ENCODE measurements around the gene TAS2R9. TPM values are rescaled to one million over a fixed set of nuclear protein-coding genes. Genes with fewer than 3 reads are reported as not detected.

Gene TAS2R9
- total RNA-seq, 1 experiment from 2014 or later: not detected

DNA sequence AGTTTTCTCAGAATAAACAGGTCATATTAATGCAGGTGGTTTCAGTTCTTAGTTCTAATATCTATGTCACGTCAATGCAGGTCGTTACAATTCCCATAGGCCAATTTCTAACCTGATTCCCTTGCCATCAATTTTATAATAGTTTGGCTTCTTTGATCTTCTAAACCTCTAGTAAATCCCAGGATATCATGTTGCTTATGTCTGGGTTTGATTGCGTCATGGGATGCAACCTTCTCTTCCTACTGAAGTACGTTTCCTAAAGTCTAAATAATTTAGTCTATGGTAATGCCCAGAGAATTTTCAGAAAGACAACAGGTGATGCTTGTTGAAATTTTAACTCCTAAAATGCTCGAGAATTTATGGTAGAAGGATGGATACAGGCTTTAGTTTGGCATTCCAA is 26.7 kb downstream of the TAS2R9 start:
- Histone ChIP-seq H4K20me1 (ENCODE audit: insufficient read depth) (no peaks in the 10 kb centered on the region), H3K36me3 (ENCODE audit: control insufficient read depth in 1 of 2, insufficient read depth in 2 of 2, low read length in 2 of 2) (no peaks in the 10 kb centered on the region), H2AFZ (ENCODE audit: low read depth, low read length, poor library complexity, severe bottlenecking) (no peak overlapping the region), H3K4me3 (replicated peaks in 1 of 2; ENCODE audit: low read depth in 1 of 2, low read length in 2 of 2) (no peak overlapping the region), H3K4me2 (ENCODE audit: low read length) (no peak overlapping the region), H3K9ac (ENCODE audit: low read length) (no peak overlapping the region), H3K9me2 (ENCODE audit: insufficient read depth) (no peaks in the 10 kb centered on the region), H3K79me2 (ENCODE audit: insufficient read depth, low read length) (no peaks in the 10 kb centered on the region), H3K4me1 (ENCODE audit: control insufficient read depth in 1 of 2, insufficient read depth in 2 of 2, low read length in 2 of 2) (no peaks in the 10 kb centered on the region), H3K27me3 (ENCODE audit: insufficient read depth, low read length) (no peaks in the 10 kb centered on the region), H3K9me3 (ENCODE audit: control insufficient read depth in 1 of 2, insufficient read depth in 1 of 2, low read depth in 1 of 2, low read length in 2 of 2) (no peaks in the 10 kb centered on the region), H3K27ac (ENCODE audit: low read depth, low read length) (no peak overlapping the region)
- intact Hi-C loops (cut with micrococcal nuclease): no loop called here
- RAD21 ChIA-PET (ENCODE audit: low non-redundant PET in 1 of 2, low total read pairs in 2 of 2, uncharacterized antibody in 2 of 2, unreplicated experiment in 2 of 2): no interaction called here
- CTCF ChIA-PET: no interaction called here
- no peak for DNase-seq (ENCODE audit: low read depth, low spot score)
- TF ChIP-seq FOSL1 (IDR thresholded peaks at IDR 0.05; ENCODE audit: low read depth): no peak
- TF ChIP-seq CEBPB (IDR thresholded peaks at IDR 0.05; ENCODE audit: low read depth): no peak
- TF ChIP-seq EZH2 (IDR thresholded peaks at IDR 0.05): no peak
- TF ChIP-seq, protein P1, sequence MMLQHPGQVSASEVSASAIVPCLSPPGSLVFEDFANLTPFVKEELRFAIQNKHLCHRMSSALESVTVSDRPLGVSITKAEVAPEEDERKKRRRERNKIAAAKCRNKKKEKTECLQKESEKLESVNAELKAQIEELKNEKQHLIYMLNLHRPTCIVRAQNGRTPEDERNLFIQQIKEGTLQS (IDR thresholded peaks at IDR 0.05): no peak
- TF ChIP-seq MAX (IDR thresholded peaks at IDR 0.05): no peak
- no peak for TF ChIP-seq ELF1 (IDR thresholded peaks at IDR 0.05; ENCODE audit: borderline replicate concordance, low read depth)
- TF ChIP-seq, protein P2, sequence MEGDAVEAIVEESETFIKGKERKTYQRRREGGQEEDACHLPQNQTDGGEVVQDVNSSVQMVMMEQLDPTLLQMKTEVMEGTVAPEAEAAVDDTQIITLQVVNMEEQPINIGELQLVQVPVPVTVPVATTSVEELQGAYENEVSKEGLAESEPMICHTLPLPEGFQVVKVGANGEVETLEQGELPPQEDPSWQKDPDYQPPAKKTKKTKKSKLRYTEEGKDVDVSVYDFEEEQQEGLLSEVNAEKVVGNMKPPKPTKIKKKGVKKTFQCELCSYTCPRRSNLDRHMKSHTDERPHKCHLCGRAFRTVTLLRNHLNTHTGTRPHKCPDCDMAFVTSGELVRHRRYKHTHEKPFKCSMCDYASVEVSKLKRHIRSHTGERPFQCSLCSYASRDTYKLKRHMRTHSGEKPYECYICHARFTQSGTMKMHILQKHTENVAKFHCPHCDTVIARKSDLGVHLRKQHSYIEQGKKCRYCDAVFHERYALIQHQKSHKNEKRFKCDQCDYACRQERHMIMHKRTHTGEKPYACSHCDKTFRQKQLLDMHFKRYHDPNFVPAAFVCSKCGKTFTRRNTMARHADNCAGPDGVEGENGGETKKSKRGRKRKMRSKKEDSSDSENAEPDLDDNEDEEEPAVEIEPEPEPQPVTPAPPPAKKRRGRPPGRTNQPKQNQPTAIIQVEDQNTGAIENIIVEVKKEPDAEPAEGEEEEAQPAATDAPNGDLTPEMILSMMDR (IDR thresholded peaks at IDR 0.05 in 2 of 3, conservative IDR thresholded peaks at IDR 0.05 in 1 of 3; ENCODE audit: borderline replicate concordance in 1 of 3, insufficient read depth in 1 of 3, low read depth in 2 of 3, low read length in 2 of 3): no peak
- ATAC-seq: no peak
- no TSS peak for BruUV-seq (replicated peaks)
- POLR2A ChIA-PET: no interaction called here

GRCh38 chr12:10779103-10779502 is 30.9 kb downstream of the TAS2R9 start:
- Histone ChIP-seq H3K79me2 (ENCODE audit: insufficient read depth, low read length) (no peaks in the 10 kb centered on the region), H3K36me3 (ENCODE audit: control insufficient read depth in 1 of 2, insufficient read depth in 2 of 2, low read length in 2 of 2) (no peaks in the 10 kb centered on the region), H3K4me1 (ENCODE audit: control insufficient read depth in 1 of 2, insufficient read depth in 2 of 2, low read length in 2 of 2) (no peaks in the 10 kb centered on the region), H3K9ac (ENCODE audit: low read length) (no peak overlapping the region), H3K27me3 (ENCODE audit: insufficient read depth, low read length) (peaks cover 5% of the 10 kb centered on the region; the same call in 1 of the 2 replicates), H3K9me3 (ENCODE audit: control insufficient read depth in 1 of 2, insufficient read depth in 1 of 2, low read depth in 1 of 2, low read length in 2 of 2) (no peaks in the 10 kb centered on the region), H4K20me1 (ENCODE audit: insufficient read depth) (no peaks in the 10 kb centered on the region), H3K4me2 (ENCODE audit: low read length) (no peak overlapping the region), H2AFZ (ENCODE audit: low read depth, low read length, poor library complexity, severe bottlenecking) (no peak overlapping the region), H3K9me2 (ENCODE audit: insufficient read depth) (no peaks in the 10 kb centered on the region), H3K27ac (ENCODE audit: low read depth, low read length) (no peak overlapping the region), H3K4me3 (replicated peaks in 1 of 2; ENCODE audit: low read depth in 1 of 2, low read length in 2 of 2) (no peak overlapping the region)
- ATAC-seq (no peak), DNase-seq (ENCODE audit: low read depth, low spot score) (no peak)
- RAD21 ChIA-PET (ENCODE audit: low non-redundant PET in 1 of 2, low total read pairs in 2 of 2, uncharacterized antibody in 2 of 2, unreplicated experiment in 2 of 2): no interaction called here
- POLR2A ChIA-PET: no interaction called here
- TF ChIP-seq SIN3A (IDR thresholded peaks at IDR 0.05; ENCODE audit: low read depth) (no peak), FOSL1 (IDR thresholded peaks at IDR 0.05; ENCODE audit: low read depth) (no peak), CBX3 (IDR thresholded peaks at IDR 0.05; ENCODE audit: low read depth) (no peak), EZH2 (IDR thresholded peaks at IDR 0.05) (no peak), ZNF274 (IDR thresholded peaks at IDR 0.05; ENCODE audit: low read depth, low read length) (no peak), POLR2AphosphoS5 (IDR thresholded peaks at IDR 0.05; ENCODE audit: low read depth, low read length) (no peak)
- TF ChIP-seq, protein P3, sequence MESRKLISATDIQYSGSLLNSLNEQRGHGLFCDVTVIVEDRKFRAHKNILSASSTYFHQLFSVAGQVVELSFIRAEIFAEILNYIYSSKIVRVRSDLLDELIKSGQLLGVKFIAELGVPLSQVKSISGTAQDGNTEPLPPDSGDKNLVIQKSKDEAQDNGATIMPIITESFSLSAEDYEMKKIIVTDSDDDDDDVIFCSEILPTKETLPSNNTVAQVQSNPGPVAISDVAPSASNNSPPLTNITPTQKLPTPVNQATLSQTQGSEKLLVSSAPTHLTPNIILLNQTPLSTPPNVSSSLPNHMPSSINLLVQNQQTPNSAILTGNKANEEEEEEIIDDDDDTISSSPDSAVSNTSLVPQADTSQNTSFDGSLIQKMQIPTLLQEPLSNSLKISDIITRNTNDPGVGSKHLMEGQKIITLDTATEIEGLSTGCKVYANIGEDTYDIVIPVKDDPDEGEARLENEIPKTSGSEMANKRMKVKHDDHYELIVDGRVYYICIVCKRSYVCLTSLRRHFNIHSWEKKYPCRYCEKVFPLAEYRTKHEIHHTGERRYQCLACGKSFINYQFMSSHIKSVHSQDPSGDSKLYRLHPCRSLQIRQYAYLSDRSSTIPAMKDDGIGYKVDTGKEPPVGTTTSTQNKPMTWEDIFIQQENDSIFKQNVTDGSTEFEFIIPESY (IDR thresholded peaks at IDR 0.05; ENCODE audit: extremely low read depth, insufficient replicate concordance, low read length): no peak
- intact Hi-C loops (cut with micrococcal nuclease): no loop called here
- CTCF ChIA-PET: no interaction called here
- BruUV-seq (replicated peaks): no TSS peak
